HG02970 (cell line): ENCODE results near the gene CEACAM21.
"Not testable (repeated sequence)": the region's sequence is repeated elsewhere in the genome, so short reads cannot be mapped to it uniquely, and the experiment has no call there.

Source experiments
- ATAC-seq: cut with Tn5 transposase; IDR thresholded peaks from one replicate; pipeline ENCODE4 v1.9.1; 2021; ENCODE audit warnings: mild to moderate bottlenecking, moderate library complexity, moderate number of reproducible peaks; ENCODE audit not compliant: unreplicated experiment, low FRiP score

Gene CEACAM21

GRCh38 chr19:41548954-41549688, 26.8 kb upstream of the CEACAM21 start:
- ATAC-seq = no peak

- ATAC-seq = no peak
Observed at GRCh38 chr19:41549884-41550283, 26.1 kb upstream of the CEACAM21 start.

- no peak for ATAC-seq
Observed at GRCh38 chr19:41551212-41551610, 24.8 kb upstream of the CEACAM21 start.

GRCh38 chr19:41551711-41552110, 24.3 kb upstream of the CEACAM21 start:
- no peak for ATAC-seq

- no peak for ATAC-seq
Observed at GRCh38 chr19:41552558-41552957, 23.4 kb upstream of the CEACAM21 start.

- no peak for ATAC-seq
Observed at GRCh38 chr19:41553804-41554203, 22.2 kb upstream of the CEACAM21 start.

- ATAC-seq = no peak
Observed at GRCh38 chr19:41554907-41555306, 21.1 kb upstream of the CEACAM21 start.

GRCh38 chr19:41555748-41556147, 20.2 kb upstream of the CEACAM21 start:
- ATAC-seq = no peak

GRCh38 chr19:41563854-41564514, 12.0 kb upstream of the CEACAM21 start:
- no peak for ATAC-seq

GRCh38 chr19:41564515-41565378, 11.2 kb upstream of the CEACAM21 start:
- ATAC-seq = no peak

GRCh38 chr19:41565379-41565720, 10.6 kb upstream of the CEACAM21 start:
- no peak for ATAC-seq

- no peak for ATAC-seq
Observed at GRCh38 chr19:41566001-41566400, 10.0 kb upstream of the CEACAM21 start.

GRCh38 chr19:41569481-41570150, 6.3 kb upstream of the CEACAM21 start:
- no peak for ATAC-seq

- ATAC-seq = no peak
Observed at GRCh38 chr19:41570179-41570578, 5.8 kb upstream of the CEACAM21 start.

- ATAC-seq = no peak
Observed at GRCh38 chr19:41570639-41571112, 5.3 kb upstream of the CEACAM21 start.

GRCh38 chr19:41577144-41577830, 1.3 kb downstream of the CEACAM21 start:
- no peak for ATAC-seq

GRCh38 chr19:41577833-41578232, 1.9 kb downstream of the CEACAM21 start:
- ATAC-seq = no peak

- ATAC-seq = no peak
Observed at GRCh38 chr19:41578886-41579285, 2.9 kb downstream of the CEACAM21 start.

- not testable (repeated sequence) for ATAC-seq
Observed at GRCh38 chr19:41581068-41581467, 5.1 kb downstream of the CEACAM21 start.

- ATAC-seq = not testable (repeated sequence)
Observed at GRCh38 chr19:41582577-41583182, 6.7 kb downstream of the CEACAM21 start.
